HEK293 (cell line): Measurements from ENCODE around the gene SGPL1.

Experiments used
- SALL2 ChIP-seq: fragments of 450-650 bp; formaldehyde crosslinking; IDR thresholded peaks from 2 replicates; pipeline ENCODE4 v1.5.0; 2017; ENCODE audit warnings: missing biosample characterization, mild to moderate bottlenecking, missing genetic modification characterization, borderline replicate concordance
- ZFP37 ChIP-seq: fragments of 450-650 bp; formaldehyde crosslinking; IDR thresholded peaks from 2 replicates; pipeline ENCODE4 v1.5.1; 2016; ENCODE audit warnings: missing biosample characterization, missing genetic modification characterization
- ZNF121 ChIP-seq: fragments of 450-650 bp; formaldehyde crosslinking; IDR thresholded peaks from 2 replicates; pipeline ENCODE4 v1.5.1; 2016; ENCODE audit warnings: missing biosample characterization, missing genetic modification characterization
- ZNF274 ChIP-seq, 2 experiments: fragments of 200-500 bp in 1 of 2; fragments of 450-650 bp in 1 of 2; sonication (Bioruptor generic) in 1 of 2; formaldehyde crosslinking in 1 of 2; IDR thresholded peaks; 2 replicates each; pipeline versions ENCODE4 v1.5.1 to v1.6.1; 2014 to 2016; ENCODE audit warnings: borderline replicate concordance in 1 of 2, inconsistent platforms in 1 of 2, low read length in 1 of 2, missing biosample characterization in 1 of 2, missing genetic modification characterization in 1 of 2
- ZNF501 ChIP-seq: fragments of 450-650 bp; formaldehyde crosslinking; IDR thresholded peaks from 2 replicates; pipeline ENCODE4 v1.5.1; 2016; ENCODE audit warnings: missing biosample characterization, missing genetic modification characterization
- ZXDB ChIP-seq: fragments of 450-650 bp; formaldehyde crosslinking; IDR thresholded peaks from 2 replicates; pipeline ENCODE4 v1.5.1; 2016; ENCODE audit warnings: missing biosample characterization, missing genetic modification characterization
- TF ChIP-seq, protein P1 (sequence below): fragments of 450-650 bp; formaldehyde crosslinking; IDR thresholded peaks from 2 replicates; pipeline ENCODE4 v1.5.1; 2016; ENCODE audit warnings: missing biosample characterization, missing genetic modification characterization

DNA sequence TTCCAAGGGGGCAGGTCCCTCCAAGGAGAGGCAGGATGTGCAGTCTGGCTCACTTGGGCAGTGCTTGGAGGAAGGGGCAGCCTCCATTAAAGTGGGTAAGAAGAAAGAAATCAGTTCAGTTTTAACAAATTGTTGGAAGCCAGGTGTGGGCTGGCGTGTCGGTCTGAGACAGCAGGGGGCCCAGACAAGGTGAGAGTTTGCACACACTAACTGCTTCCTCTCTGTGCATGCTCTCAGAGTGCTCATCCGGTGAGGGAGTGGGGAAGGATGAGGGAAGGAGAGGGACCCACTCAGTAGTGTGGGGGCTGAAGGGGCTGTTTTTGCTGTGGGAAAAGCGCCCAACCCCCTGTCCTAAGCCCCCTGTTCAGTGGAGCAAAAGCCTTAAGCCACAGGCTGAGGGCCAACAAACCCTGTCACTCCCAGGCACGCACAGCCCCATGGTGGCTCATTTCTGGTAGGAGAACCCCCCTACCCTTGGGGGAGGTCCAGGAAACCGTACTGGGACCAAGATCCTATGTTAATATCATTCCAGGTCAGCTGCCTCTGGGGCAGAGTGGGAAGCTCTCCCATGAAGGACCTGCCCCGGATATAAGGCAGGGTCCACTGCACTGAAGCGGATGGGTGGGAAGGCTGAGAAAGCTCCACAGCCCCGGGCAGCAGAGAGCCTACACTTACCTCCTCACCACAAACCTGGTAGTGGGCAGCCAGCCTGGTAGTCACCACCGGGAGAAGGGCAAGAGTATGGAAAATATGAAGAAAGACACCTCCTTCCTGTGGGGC lies 77.7 kb downstream of the SGPL1 start:
- TF ChIP-seq ZNF501 (no peak), SALL2 (tag by site-specific recombination) (no peak), ZXDB (tag by site-specific recombination) (no peak), ZFP37 (tag by site-specific recombination) (no peak), ZNF121 (tag by site-specific recombination) (no peak), ZNF274 (IDR thresholded peaks at IDR 0.05; ENCODE audit: low read length) (no peak), ZNF274 (tag by site-specific recombination; IDR thresholded peaks at IDR 0.05; ENCODE audit: borderline replicate concordance) (no peak)
- TF ChIP-seq, protein P1, sequence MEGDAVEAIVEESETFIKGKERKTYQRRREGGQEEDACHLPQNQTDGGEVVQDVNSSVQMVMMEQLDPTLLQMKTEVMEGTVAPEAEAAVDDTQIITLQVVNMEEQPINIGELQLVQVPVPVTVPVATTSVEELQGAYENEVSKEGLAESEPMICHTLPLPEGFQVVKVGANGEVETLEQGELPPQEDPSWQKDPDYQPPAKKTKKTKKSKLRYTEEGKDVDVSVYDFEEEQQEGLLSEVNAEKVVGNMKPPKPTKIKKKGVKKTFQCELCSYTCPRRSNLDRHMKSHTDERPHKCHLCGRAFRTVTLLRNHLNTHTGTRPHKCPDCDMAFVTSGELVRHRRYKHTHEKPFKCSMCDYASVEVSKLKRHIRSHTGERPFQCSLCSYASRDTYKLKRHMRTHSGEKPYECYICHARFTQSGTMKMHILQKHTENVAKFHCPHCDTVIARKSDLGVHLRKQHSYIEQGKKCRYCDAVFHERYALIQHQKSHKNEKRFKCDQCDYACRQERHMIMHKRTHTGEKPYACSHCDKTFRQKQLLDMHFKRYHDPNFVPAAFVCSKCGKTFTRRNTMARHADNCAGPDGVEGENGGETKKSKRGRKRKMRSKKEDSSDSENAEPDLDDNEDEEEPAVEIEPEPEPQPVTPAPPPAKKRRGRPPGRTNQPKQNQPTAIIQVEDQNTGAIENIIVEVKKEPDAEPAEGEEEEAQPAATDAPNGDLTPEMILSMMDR: no peak
